IMR-90 (cell line): ENCODE data around the gene PIGU.

Experiments
- BHLHE40 ChIP-seq: fragments of 150-350 bp; IDR thresholded peaks from 2 replicates; pipeline ENCODE4 v1.6.1; 2016; ENCODE audit warnings: mild to moderate bottlenecking, low read depth, low read length
- CEBPB ChIP-seq: IDR thresholded peaks from 2 replicates; pipeline ENCODE4 v1.6.1; 2012; ENCODE audit warnings: low read depth, low read length, improper control_type of control experiment
- CHD1 ChIP-seq: IDR thresholded peaks from 2 replicates; pipeline ENCODE4 v1.6.1; 2012; ENCODE audit warnings: low read depth, low read length, improper control_type of control experiment
- FOS ChIP-seq: fragments of 150-350 bp; IDR thresholded peaks from 2 replicates; pipeline ENCODE4 v1.6.1; 2016; ENCODE audit warnings: low read depth, low read length
- MAFK ChIP-seq: IDR thresholded peaks from 2 replicates; pipeline ENCODE4 v1.6.1; 2012; ENCODE audit warnings: low read depth, low read length, improper control_type of control experiment
- MAZ ChIP-seq: IDR thresholded peaks from 2 replicates; pipeline ENCODE4 v1.6.1; 2012; ENCODE audit warnings: low read depth, mild to moderate bottlenecking, low read length, improper control_type of control experiment, moderate library complexity, borderline replicate concordance
- MXI1 ChIP-seq: IDR thresholded peaks from 2 replicates; pipeline ENCODE4 v1.6.1; 2012; ENCODE audit warnings: low read depth, mild to moderate bottlenecking, low read length, moderate library complexity, borderline replicate concordance
- POLR2A ChIP-seq: IDR thresholded peaks from 2 replicates; pipeline ENCODE4 v1.6.1; 2012; ENCODE audit warnings: mild to moderate bottlenecking, low read depth, low read length
- RAD21 ChIP-seq: IDR thresholded peaks from 2 replicates; pipeline ENCODE4 v1.6.1; 2012; ENCODE audit warnings: low read length, improper control_type of control experiment
- RFX5 ChIP-seq: IDR thresholded peaks from 2 replicates; pipeline ENCODE4 v1.8.0; 2012; ENCODE audit warnings: low read depth, mild to moderate bottlenecking, low read length, moderate library complexity
- SMC3 ChIP-seq: fragments of 150-350 bp; IDR thresholded peaks from 2 replicates; pipeline ENCODE4 v1.6.1; 2016; ENCODE audit warnings: low read depth, mild to moderate bottlenecking, antibody characterized with exemption, low read length, moderate library complexity
- TF ChIP-seq, protein P1 (sequence below): conservative IDR thresholded peaks from 2 replicates; pipeline ENCODE4 v1.5.1; 2012; ENCODE audit warnings: mild to moderate bottlenecking, low read depth, low read length, improper control_type of control experiment
- TF ChIP-seq, protein P2 (sequence below): fragments of 150-350 bp; IDR thresholded peaks from 2 replicates; pipeline ENCODE4 v1.6.1; 2017; ENCODE audit warnings: mild to moderate bottlenecking, antibody characterized with exemption, low read length, low read depth
- TF ChIP-seq, protein P3 (sequence below): fragments of 150-350 bp; IDR thresholded peaks from 2 replicates; pipeline ENCODE4 v1.6.1; 2016; ENCODE audit warnings: low read depth, mild to moderate bottlenecking, low read length, moderate library complexity, borderline replicate concordance

DNA sequence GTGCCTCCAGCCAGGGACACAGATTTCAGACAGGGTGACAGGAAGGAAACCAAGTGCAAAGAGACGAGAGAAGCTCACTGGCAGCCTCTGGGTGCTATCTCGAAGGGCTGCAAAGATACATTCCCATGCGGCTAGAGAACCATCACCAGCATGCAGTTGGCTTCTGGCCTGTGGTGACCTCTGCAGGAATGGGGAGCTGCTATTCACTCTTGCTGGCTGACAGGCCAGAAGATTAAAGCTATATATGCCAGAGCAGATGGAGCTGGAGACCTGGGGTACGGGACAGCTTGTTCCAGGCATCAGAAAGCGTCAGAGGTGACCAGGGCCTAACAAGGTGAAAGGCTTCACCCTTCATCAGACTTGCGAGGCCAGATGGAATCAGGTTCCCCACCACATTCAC lies 98.4 kb downstream of the PIGU start:
- TF ChIP-seq, protein P1, sequence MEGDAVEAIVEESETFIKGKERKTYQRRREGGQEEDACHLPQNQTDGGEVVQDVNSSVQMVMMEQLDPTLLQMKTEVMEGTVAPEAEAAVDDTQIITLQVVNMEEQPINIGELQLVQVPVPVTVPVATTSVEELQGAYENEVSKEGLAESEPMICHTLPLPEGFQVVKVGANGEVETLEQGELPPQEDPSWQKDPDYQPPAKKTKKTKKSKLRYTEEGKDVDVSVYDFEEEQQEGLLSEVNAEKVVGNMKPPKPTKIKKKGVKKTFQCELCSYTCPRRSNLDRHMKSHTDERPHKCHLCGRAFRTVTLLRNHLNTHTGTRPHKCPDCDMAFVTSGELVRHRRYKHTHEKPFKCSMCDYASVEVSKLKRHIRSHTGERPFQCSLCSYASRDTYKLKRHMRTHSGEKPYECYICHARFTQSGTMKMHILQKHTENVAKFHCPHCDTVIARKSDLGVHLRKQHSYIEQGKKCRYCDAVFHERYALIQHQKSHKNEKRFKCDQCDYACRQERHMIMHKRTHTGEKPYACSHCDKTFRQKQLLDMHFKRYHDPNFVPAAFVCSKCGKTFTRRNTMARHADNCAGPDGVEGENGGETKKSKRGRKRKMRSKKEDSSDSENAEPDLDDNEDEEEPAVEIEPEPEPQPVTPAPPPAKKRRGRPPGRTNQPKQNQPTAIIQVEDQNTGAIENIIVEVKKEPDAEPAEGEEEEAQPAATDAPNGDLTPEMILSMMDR: no peak
- TF ChIP-seq SMC3 (no peak), BHLHE40 (no peak), POLR2A (no peak), MXI1 (no peak), RAD21 (no peak), CEBPB (no peak), RFX5 (no peak), MAZ (no peak), CHD1 (no peak), FOS (no peak), MAFK (no peak)
- TF ChIP-seq, protein P2, sequence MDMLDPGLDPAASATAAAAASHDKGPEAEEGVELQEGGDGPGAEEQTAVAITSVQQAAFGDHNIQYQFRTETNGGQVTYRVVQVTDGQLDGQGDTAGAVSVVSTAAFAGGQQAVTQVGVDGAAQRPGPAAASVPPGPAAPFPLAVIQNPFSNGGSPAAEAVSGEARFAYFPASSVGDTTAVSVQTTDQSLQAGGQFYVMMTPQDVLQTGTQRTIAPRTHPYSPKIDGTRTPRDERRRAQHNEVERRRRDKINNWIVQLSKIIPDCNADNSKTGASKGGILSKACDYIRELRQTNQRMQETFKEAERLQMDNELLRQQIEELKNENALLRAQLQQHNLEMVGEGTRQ: no peak
- TF ChIP-seq, protein P3, sequence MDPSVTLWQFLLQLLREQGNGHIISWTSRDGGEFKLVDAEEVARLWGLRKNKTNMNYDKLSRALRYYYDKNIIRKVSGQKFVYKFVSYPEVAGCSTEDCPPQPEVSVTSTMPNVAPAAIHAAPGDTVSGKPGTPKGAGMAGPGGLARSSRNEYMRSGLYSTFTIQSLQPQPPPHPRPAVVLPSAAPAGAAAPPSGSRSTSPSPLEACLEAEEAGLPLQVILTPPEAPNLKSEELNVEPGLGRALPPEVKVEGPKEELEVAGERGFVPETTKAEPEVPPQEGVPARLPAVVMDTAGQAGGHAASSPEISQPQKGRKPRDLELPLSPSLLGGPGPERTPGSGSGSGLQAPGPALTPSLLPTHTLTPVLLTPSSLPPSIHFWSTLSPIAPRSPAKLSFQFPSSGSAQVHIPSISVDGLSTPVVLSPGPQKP: no peak
